ENCODE measurements around the gene IYD.

Gene IYD

GRCh38 chr6:150368762-150369161, at the start of gene IYD:
IYD (plus strand) TSS chr6:150369012; CDS start chr6:150369032, 20 bp downstream.
- DNase-seq (ENCODE audit: low read depth, low spot score) = no peak

- DNase-seq (ENCODE audit: low read depth, low spot score) = no peak
Measured at GRCh38 chr6:150319924-150320323, 48.9 kb upstream of the IYD start.

- no peak for DNase-seq (ENCODE audit: low read depth, low spot score)
Measured at GRCh38 chr6:150320442-150320841, 48.4 kb upstream of the IYD start.

GRCh38 chr6:150322466-150322871, 46.3 kb upstream of the IYD start:
- DNase-seq (ENCODE audit: low read depth, low spot score) = no peak

- DNase-seq (ENCODE audit: low read depth, low spot score) = no peak
Measured at GRCh38 chr6:150323205-150323604, 45.6 kb upstream of the IYD start.

GRCh38 chr6:150324044-150324443, 44.8 kb upstream of the IYD start:
- DNase-seq (ENCODE audit: low read depth, low spot score) = no peak

- DNase-seq (ENCODE audit: low read depth, low spot score) = no peak
Measured at GRCh38 chr6:150325066-150325772, 43.6 kb upstream of the IYD start.

GRCh38 chr6:150327117-150327774, 41.6 kb upstream of the IYD start:
- no peak for DNase-seq (ENCODE audit: low read depth, low spot score)

GRCh38 chr6:150328744-150329405, 39.9 kb upstream of the IYD start:
- no peak for DNase-seq (ENCODE audit: low read depth, low spot score)

GRCh38 chr6:150331344-150331743, 37.5 kb upstream of the IYD start:
- DNase-seq (ENCODE audit: low read depth, low spot score) = no peak

- DNase-seq (ENCODE audit: low read depth, low spot score) = no peak
Measured at GRCh38 chr6:150332939-150333584, 35.8 kb upstream of the IYD start.

GRCh38 chr6:150333585-150333941, 35.2 kb upstream of the IYD start:
- no peak for DNase-seq (ENCODE audit: low read depth, low spot score)

GRCh38 chr6:150334790-150335783, 33.7 kb upstream of the IYD start:
- no peak for DNase-seq (ENCODE audit: low read depth, low spot score)

GRCh38 chr6:150336299-150336698, 32.5 kb upstream of the IYD start:
- DNase-seq (ENCODE audit: low read depth, low spot score) = no peak

GRCh38 chr6:150336708-150337107, 32.1 kb upstream of the IYD start:
- DNase-seq (ENCODE audit: low read depth, low spot score) = no peak

- DNase-seq (ENCODE audit: low read depth, low spot score) = no peak
Measured at GRCh38 chr6:150342126-150342525, 26.7 kb upstream of the IYD start.

- no peak for DNase-seq (ENCODE audit: low read depth, low spot score)
Measured at GRCh38 chr6:150343434-150343833, 25.4 kb upstream of the IYD start.

- DNase-seq (ENCODE audit: low read depth, low spot score) = no peak
Measured at GRCh38 chr6:150345781-150346180, 23.0 kb upstream of the IYD start.

GRCh38 chr6:150346346-150346745, 22.5 kb upstream of the IYD start:
- no peak for DNase-seq (ENCODE audit: low read depth, low spot score)

GRCh38 chr6:150347845-150348244, 21.0 kb upstream of the IYD start:
- no peak for DNase-seq (ENCODE audit: low read depth, low spot score)

GRCh38 chr6:150349546-150349945, 19.3 kb upstream of the IYD start:
- no peak for DNase-seq (ENCODE audit: low read depth, low spot score)

Measured in activated CD4-positive, CD25-positive, alpha-beta regulatory T cell treated with anti-CD3 and anti-CD28 coated beads, Interleukin-2, amount 50 U/mL, for 16 hours (primary cell).